ENCODE data around the gene SLC4A1.
A peak's percentile ranks its signal among the peaks of the same experiment; 100 is the strongest.
"Not testable (repeated sequence)": the region's sequence is repeated elsewhere in the genome, so short reads cannot be mapped to it uniquely, and the experiment has no call there.

SLC4A1 gene

DNA sequence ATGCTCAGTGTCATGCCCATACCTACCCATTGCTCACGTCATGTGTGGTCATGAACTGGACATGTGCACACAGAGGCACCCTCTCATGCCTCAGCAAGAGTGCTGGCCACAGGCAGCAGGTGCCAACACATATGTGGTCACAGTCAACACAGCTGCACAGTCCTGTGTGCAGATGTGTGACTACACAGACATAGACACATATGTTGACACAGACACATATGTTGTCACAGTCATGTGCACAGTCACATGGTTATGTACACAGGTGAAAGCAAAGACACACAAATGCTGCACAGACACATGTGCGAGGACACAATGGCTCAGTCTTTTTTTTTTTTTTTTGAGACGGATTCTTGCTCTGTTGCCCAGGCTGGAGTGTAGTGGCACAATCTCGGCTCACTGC lies 11.3 kb downstream of the SLC4A1 start:
- no peak for DNase-seq (ENCODE audit: low spot score)

DNA sequence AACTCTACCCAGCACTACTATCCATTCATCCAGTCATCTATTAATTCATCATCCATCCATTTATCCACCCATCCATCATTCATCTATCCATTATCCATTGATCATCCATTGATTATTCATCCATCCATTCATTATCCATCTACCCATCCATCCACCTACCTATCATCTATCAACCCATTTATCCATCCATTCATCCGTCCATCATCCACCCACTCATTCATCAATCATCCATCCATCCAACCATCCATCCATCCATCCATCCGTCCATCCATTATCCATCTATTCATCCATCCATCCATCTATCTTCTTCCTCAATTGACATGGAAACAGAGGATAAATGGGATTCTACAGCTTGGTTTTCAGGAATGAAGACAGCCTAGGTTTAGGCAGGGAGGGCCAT lies 12.0 kb downstream of the SLC4A1 start:
- DNase-seq (ENCODE audit: low spot score): no peak

GRCh38 chr17:44254361-44255095 lies 13.4 kb downstream of the SLC4A1 start:
- no peak for DNase-seq (ENCODE audit: low spot score)

GRCh38 chr17:44253006-44253405 lies 14.9 kb downstream of the SLC4A1 start:
- no peak for DNase-seq (ENCODE audit: low spot score)

- DNase-seq (ENCODE audit: low spot score): no peak
These were observed 16.9 kb downstream of the SLC4A1 start for GRCh38 chr17:44251062-44251461.

GRCh38 chr17:44249501-44250246 lies 18.3 kb downstream of the SLC4A1 start:
- DNase-seq (ENCODE audit: low spot score): no peak

DNA sequence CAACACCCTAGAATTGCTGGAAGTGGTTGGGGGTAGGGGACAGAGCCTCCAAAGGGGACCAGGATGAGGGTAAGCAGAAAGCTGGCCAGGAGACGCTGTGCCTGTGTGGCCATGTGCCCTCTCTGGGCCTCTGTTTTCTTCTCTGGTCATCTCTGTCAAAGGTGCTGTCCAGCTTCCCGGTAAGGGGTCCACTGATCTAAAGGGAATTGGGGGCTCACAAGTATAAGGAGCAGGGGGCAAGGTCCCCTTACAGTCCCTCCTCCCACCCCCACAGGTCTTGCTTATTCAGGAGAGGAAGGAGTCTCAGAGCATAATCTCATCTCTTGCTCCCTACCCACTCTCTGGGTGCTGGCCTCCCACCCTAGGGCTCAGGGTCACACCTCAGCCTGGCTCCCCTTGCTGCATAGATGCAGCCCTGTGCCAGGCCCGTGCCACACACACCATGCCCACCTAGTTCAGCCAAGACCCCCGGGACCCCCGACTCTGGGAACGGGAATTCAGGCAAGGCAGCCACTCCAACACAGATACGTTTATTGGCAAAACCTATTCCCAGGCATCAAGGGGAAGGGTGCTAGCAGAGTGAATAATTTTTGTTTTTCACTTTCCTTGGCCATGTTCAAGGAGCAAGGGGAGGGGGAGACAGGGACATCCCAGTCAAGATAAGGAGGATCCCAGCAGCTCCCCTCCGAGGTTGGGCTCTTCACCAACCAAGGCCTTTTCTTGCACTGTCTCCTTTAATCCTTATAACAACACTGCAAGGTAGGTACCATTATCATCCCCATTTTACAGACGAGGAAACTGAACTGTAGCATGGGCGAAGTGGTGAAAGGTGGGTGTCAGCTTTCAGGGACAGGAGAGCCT lies 19.8 kb downstream of the SLC4A1 start:
- DNase-seq (ENCODE audit: low spot score): no peak

- DNase-seq (ENCODE audit: low spot score): no peak
These were observed 20.5 kb downstream of the SLC4A1 start for GRCh38 chr17:44247440-44247841.

DNA sequence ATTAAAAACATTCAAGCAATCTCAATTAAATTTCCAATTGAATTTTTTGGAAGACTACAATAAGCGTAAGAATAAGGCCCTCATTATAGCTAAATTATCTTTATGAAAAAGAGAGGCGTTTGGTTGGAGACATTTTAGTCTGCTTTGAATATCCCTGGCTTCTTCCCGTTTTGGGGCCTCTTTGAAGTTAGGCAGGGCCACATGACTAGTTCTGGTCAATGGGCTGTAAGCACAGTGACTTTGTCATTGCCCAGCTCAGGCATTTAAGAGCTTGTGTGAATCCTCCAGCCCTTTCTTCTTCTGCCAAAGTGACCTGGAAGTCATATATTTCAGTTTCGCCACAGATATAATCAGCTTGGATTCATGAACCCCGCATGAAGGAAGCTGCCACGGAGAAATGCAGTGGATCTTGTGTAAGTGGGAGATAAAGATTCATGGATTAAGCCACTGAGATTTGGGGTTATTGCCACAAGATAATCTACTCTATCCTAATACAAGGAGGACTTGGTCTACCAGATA lies 26.8 kb downstream of the SLC4A1 start:
- peak; percentile 53 for DNase-seq (ENCODE audit: low spot score)

DNA sequence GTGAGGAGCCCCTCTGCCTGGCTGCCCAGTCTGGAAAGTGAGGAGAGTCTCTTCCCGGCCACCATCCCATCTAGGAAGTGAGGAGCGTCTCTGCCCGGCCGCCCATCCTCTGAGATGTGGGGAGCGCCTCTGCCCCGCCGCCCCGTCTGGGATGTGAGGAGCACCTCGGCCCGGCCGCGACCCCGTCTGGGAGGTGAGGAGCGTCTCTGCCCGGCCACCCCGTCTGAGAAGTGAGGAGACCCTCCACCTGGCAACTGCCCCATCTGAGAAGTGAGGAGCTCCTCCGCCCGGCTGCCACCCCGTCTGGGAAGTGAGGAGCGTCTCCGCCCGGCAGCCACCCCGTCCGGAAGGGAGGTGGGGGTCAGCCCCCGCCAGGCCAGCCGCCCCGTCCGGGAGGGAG lies 30.0 kb downstream of the SLC4A1 start:
- DNase-seq (ENCODE audit: low spot score): not testable (repeated sequence)

DNA sequence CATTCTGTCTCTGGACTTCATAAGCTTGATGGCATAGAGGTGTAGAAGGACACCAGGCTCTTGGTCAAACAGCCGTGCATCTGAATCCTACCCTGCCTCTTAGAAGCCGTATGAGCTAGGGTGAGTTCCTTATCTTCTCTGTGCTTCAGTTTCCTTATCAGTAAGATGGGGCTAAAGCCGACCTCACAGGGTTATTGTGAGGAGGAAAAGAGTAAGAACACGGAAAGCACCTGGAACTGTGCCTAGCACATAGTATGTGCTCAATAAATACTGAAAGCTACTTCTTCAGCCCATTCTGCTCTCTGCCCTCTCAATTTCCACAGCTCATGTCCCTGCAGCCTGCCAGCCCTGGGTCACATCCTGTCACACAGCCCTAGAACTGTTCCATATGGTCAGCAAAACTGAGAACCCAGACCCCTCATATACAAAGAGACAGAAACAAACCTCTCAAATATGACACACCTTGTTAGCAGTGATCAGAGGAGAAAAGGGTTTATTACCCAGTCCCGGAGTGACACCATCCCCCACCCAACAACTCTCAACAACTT lies 31.4 kb downstream of the SLC4A1 start:
- no peak for DNase-seq (ENCODE audit: low spot score)

GRCh38 chr17:44235583-44235936 lies 32.4 kb downstream of the SLC4A1 start:
- DNase-seq (ENCODE audit: low spot score): no peak

- DNase-seq (ENCODE audit: low spot score): no peak
These were observed 34.4 kb downstream of the SLC4A1 start for GRCh38 chr17:44233582-44233981.

DNA sequence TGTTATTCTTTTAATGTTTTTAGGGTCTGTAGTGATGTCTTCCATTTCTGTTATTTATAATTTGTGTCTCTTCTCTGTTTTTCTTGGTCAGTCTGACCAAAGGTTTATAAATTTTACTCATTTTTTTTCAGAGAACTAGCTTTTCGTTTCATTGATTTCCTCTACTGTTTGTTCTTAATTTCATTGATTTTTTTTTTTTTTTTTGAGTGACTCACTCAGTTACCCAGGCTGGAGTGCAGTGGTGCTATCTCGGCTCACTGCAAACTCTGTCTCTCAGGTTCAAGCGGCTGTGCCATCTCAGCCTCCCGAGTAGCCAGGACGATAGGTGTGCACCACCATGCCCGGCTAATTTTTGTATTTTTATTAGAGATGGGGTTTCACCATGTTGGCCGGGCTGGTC lies 35.9 kb downstream of the SLC4A1 start:
- DNase-seq (ENCODE audit: low spot score): no peak

DNA sequence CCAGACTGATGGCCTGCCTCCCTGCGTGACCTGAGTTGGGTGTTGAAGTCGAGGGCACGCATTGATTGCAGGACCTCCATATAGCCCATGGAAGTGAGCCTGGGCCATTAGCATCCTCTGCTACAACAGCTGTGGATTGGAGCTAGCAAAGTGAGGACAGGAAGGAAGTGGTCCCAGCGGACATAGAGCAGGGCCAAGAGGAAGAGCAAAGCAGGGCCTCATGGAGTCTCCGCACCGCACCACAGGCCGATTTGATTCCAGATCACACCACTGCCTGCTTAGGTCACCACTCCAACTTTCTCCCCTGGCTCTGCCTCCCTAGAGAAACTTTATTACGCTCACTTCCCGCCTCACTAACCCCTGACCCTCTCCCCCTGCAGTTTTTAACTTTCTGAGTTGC lies 37.8 kb downstream of the SLC4A1 start:
- no peak for DNase-seq (ENCODE audit: low spot score)

DNA sequence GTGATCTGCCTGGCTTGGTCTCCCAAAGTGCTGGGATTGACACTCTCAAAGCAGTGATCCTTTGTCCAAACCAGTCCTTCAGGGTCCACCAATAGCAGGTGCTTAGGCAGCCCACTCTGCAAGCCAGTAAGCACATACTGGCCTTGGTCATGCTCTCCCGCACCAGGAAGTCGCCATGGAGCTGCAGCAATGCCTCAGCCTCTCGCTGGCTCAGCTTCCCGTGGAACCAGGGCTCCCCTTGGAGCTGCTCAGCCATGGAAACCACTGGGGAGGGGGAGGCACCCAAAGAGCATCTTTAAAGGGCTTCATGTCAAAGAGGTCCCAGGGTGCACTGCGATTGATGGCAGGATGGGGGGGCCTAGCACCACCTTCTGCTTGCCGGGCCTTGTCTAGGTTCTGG lies 38.8 kb downstream of the SLC4A1 start:
- DNase-seq (ENCODE audit: low spot score): no peak

DNA sequence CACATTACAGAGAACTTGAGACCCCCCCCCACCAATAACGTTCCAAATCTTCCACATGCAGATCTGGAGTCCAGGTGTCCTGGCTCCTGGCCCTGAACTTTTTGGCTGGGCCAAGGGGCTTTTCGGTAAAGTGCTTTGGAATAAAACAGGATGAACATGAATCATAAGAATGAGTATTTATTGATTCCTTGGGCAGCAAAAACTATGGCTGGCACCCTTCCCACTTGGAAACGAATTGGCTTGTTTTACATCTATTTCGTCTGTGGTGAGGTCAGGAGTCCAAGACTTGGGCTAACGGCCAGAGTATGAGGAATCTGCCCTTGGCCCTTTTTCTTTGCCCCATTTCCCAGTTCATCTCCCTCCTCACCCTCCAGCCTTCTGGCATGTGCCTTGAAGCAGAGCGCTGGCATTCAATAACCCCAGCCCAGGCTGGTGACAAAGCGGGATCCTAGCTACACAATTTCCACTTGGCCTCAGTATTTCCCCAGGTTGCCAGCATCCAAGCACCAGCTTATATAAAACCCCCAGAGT lies 44.3 kb downstream of the SLC4A1 start:
- DNase-seq (ENCODE audit: low spot score): no peak

GRCh38 chr17:44222112-44222869 lies 45.6 kb downstream of the SLC4A1 start:
- DNase-seq (ENCODE audit: low spot score): peak; percentile 90

DNA sequence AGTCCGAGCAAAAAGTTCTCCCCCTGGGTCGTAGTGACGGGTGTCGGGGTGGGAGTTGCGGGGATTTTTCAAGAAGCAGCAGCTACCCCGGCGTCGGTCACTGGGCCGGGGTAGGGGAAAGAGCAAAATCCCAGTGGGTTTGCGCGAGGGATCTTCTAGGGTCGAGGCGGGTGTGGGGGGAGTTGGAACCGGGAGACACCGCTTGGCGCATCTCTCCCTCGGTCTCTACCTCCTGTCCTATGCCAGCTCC lies 46.1 kb downstream of the SLC4A1 start:
- DNase-seq (ENCODE audit: low spot score): no peak

GRCh38 chr17:44221084-44221861 lies 46.7 kb downstream of the SLC4A1 start:
- peak; percentile 77 for DNase-seq (ENCODE audit: low spot score)
